ENCODE measurements around the gene RNGTT. TPM values are rescaled to one million over a fixed set of nuclear protein-coding genes. Genes with fewer than 3 reads are reported as not detected.

The RNGTT gene
- polyA plus RNA-seq: 1 to 10 TPM; 3.8 to 8.3 (median 4.7) TPM
- long read RNA-seq, donor 1, full-length matches to known transcripts: 1 of 1 reads
- long read RNA-seq, donor 1, partial matches to known transcripts: 0 of 1 reads
- long read RNA-seq, donor 1, other reads (novel, unspliced or antisense): 0 of 1 reads
- long read RNA-seq, donor 2: 0 reads
- long read RNA-seq, donor 3: 0 reads
- long read RNA-seq, donor 4: 0 reads
- long read RNA-seq, donor 5: 0 reads
- long read RNA-seq, donor 6: 0 reads
- long read RNA-seq, donor 7, full-length matches to known transcripts: 2 of 2 reads
- long read RNA-seq, donor 7, partial matches to known transcripts: 0 of 2 reads
- long read RNA-seq, donor 7, other reads (novel, unspliced or antisense): 0 of 2 reads
- long read RNA-seq, donor 8: 0 reads
- long read RNA-seq, donor 9: 0 reads
- long read RNA-seq, donor 10, full-length matches to known transcripts: 3 of 3 reads
- long read RNA-seq, donor 10, partial matches to known transcripts: 0 of 3 reads
- long read RNA-seq, donor 10, other reads (novel, unspliced or antisense): 0 of 3 reads

GRCh38 chr6:88963139-88964090, at the start of gene RNGTT:
TSS of gene RNGTT (minus strand) at chr6:88963618. CDS start at chr6:88963409, 209 bp downstream.
- Histone ChIP-seq H3K4me3 (ENCODE audit: low read depth in 1 of 3, low read length in 3 of 3) (peak within 1 kb of the TSS; percentile 71 to 82 (median 81)), H3K9me3 (ENCODE audit: control insufficient read depth in 2 of 2, insufficient read depth in 1 of 2, low read depth in 1 of 2, low read length in 1 of 2) (peaks cover 0 to 30% of the 10 kb centered on the region in 2 donors), H3K27ac (ENCODE audit: low read depth in 1 of 3, low read length in 2 of 3) (peak within 1 kb of the TSS; percentile 81 to 92 (median 89)), H3K36me3 (ENCODE audit: control insufficient read depth in 3 of 3, insufficient read depth in 2 of 3, low read depth in 1 of 3, low read length in 3 of 3) (no peaks in the 10 kb centered on the region), H3K4me1 (ENCODE audit: control insufficient read depth in 3 of 3, insufficient read depth in 2 of 3, low read depth in 1 of 3, low read length in 2 of 3) (peaks cover 0 to 8% (median 5%) of the 10 kb centered on the region in 3 donors), H3K27me3 (ENCODE audit: control insufficient read depth in 3 of 3, insufficient read depth in 3 of 3, low read length in 3 of 3) (no peaks in the 10 kb centered on the region)
- 0 to 1% (median 0%) methylated on average over 74 of the region's 74 CpGs for WGBS, 3 donors
- DNase-seq (peak; percentile 99), FAIRE-seq (no peak)

GRCh38 chr6:89011436-89011835, 48.0 kb upstream of the RNGTT start:
- WGBS, 3 donors: 96 to 100% (median 99%) methylated on average over 2 of the region's 2 CpGs
- no peak for FAIRE-seq

DNA sequence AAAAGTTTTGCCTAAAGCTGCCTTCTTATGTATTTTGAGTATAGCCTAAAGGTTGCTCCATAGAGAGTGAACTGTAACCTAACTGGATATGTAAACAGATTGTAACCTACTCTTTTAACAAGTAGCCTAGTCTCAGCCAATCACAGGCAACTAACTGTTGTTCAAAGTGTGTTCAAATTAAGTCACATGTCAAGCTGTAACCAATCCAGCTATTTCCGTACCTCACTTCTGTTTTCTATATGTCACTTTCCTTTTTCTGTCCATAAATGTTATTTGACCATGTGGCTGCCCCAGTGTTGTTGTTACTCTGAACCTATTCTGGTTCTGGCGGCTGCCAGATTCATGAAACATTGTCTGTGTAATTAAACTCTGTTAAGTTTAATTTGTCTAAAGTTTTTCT, 47.4 kb upstream of the RNGTT start:
- no peak for FAIRE-seq
- Histone ChIP-seq H3K9me3 (ENCODE audit: control insufficient read depth in 2 of 2, insufficient read depth in 1 of 2, low read depth in 1 of 2, low read length in 1 of 2) (no peaks in the 10 kb centered on the region), H3K27me3 (ENCODE audit: control insufficient read depth in 3 of 3, insufficient read depth in 3 of 3, low read length in 3 of 3) (no peaks in the 10 kb centered on the region), H3K4me1 (ENCODE audit: control insufficient read depth in 3 of 3, insufficient read depth in 2 of 3, low read depth in 1 of 3, low read length in 2 of 3) (peaks cover 5 to 20% (median 6%) of the 10 kb centered on the region in 3 donors), H3K4me3 (ENCODE audit: low read depth in 1 of 3, low read length in 3 of 3) (no peak overlapping the region), H3K36me3 (ENCODE audit: control insufficient read depth in 3 of 3, insufficient read depth in 2 of 3, low read depth in 1 of 3, low read length in 3 of 3) (peaks cover 0 to 2% (median 0%) of the 10 kb centered on the region in 3 donors), H3K27ac (ENCODE audit: low read depth in 1 of 3, low read length in 2 of 3) (no peak overlapping the region)
- DNase-seq: no peak
- WGBS, 3 donors: 74 to 89% (median 74%) methylated on average over 2 of the region's 2 CpGs

More at GRCh38 chr6:89011436-89011835, 48.0 kb upstream of the RNGTT start:
- DNase-seq: no peak
- Histone ChIP-seq H3K4me1 (ENCODE audit: control insufficient read depth in 3 of 3, insufficient read depth in 2 of 3, low read depth in 1 of 3, low read length in 2 of 3) (peaks cover 5 to 20% (median 6%) of the 10 kb centered on the region in 3 donors), H3K4me3 (ENCODE audit: low read depth in 1 of 3, low read length in 3 of 3) (no peak overlapping the region), H3K36me3 (ENCODE audit: control insufficient read depth in 3 of 3, insufficient read depth in 2 of 3, low read depth in 1 of 3, low read length in 3 of 3) (peaks cover 0 to 2% (median 0%) of the 10 kb centered on the region in 3 donors), H3K9me3 (ENCODE audit: control insufficient read depth in 2 of 2, insufficient read depth in 1 of 2, low read depth in 1 of 2, low read length in 1 of 2) (no peaks in the 10 kb centered on the region), H3K27ac (ENCODE audit: low read depth in 1 of 3, low read length in 2 of 3) (no peak overlapping the region), H3K27me3 (ENCODE audit: control insufficient read depth in 3 of 3, insufficient read depth in 3 of 3, low read length in 3 of 3) (no peaks in the 10 kb centered on the region)

GRCh38 chr6:89009624-89010059, 46.2 kb upstream of the RNGTT start:
- Histone ChIP-seq H3K9me3 (ENCODE audit: control insufficient read depth in 2 of 2, insufficient read depth in 1 of 2, low read depth in 1 of 2, low read length in 1 of 2) (no peaks in the 10 kb centered on the region), H3K27me3 (ENCODE audit: control insufficient read depth in 3 of 3, insufficient read depth in 3 of 3, low read length in 3 of 3) (no peaks in the 10 kb centered on the region), H3K4me3 (ENCODE audit: low read depth in 1 of 3, low read length in 3 of 3) (no peak overlapping the region), H3K36me3 (ENCODE audit: control insufficient read depth in 3 of 3, insufficient read depth in 2 of 3, low read depth in 1 of 3, low read length in 3 of 3) (peaks cover 0 to 2% (median 0%) of the 10 kb centered on the region in 3 donors), H3K4me1 (ENCODE audit: control insufficient read depth in 3 of 3, insufficient read depth in 2 of 3, low read depth in 1 of 3, low read length in 2 of 3) (peaks cover 5 to 20% (median 6%) of the 10 kb centered on the region in 3 donors), H3K27ac (ENCODE audit: low read depth in 1 of 3, low read length in 2 of 3) (no peak overlapping the region)
- no peak for DNase-seq
- no peak for FAIRE-seq
- WGBS, 3 donors: 78 to 84% (median 83%) methylated on average over 5 of the region's 5 CpGs

- no peaks in the 10 kb centered on the region for H3K9me3 ChIP-seq (ENCODE audit: control insufficient read depth in 2 of 2, insufficient read depth in 1 of 2, low read depth in 1 of 2, low read length in 1 of 2)
- H3K27ac ChIP-seq (ENCODE audit: low read depth in 1 of 3, low read length in 2 of 3): no peak overlapping the region
- H3K36me3 ChIP-seq (ENCODE audit: control insufficient read depth in 3 of 3, insufficient read depth in 2 of 3, low read depth in 1 of 3, low read length in 3 of 3): peaks cover 0 to 2% (median 0%) of the 10 kb centered on the region in 3 donors
- H3K4me3 ChIP-seq (ENCODE audit: low read depth in 1 of 3, low read length in 3 of 3): no peak overlapping the region
- no peaks in the 10 kb centered on the region for H3K27me3 ChIP-seq (ENCODE audit: control insufficient read depth in 3 of 3, insufficient read depth in 3 of 3, low read length in 3 of 3)
- WGBS, 3 donors: 82 to 88% (median 83%) methylated on average over 5 of the region's 5 CpGs
- DNase-seq: no peak
- H3K4me1 ChIP-seq (ENCODE audit: control insufficient read depth in 3 of 3, insufficient read depth in 2 of 3, low read depth in 1 of 3, low read length in 2 of 3): peaks cover 5 to 20% (median 6%) of the 10 kb centered on the region in 3 donors
- FAIRE-seq: no peak
Observed at GRCh38 chr6:89008815-89009374, 45.5 kb upstream of the RNGTT start.

DNA sequence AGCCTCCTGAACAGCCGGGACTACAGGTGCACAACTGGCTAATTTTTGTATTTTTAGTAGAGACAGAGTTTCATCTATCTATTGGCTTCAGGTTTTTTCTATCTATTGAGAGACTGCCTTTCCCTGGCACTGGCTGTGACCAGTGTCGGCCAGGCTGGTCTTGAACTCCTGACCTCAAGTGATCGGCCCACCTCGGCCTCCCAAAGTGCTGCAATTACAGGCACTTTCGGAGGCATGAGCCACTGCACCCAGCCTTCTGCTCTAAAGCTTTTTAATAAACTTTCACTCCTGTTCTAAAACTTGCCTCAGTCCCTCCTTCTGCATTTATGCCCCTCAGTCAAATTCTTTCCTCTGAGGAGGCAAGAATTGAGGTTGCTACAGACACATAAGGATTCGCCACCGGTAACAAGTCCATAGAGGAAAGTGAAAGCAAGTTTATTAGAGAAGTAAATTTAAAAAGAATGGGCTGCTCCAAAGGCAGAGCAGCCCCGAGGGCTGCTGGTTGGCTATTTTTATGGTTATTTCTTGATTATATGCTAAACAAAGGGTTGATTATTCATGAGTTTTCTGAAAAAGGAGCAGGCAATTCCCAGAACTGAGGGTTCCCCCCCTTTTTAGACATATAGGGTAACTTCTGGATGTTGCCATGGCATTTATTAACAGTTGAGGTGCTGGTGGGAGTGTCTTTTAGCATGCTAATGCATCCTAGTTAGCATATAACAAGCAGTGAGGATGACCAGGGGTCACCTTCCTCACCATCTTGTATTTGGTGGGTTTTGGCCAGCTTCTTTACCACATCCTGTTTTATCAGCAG, 44.8 kb upstream of the RNGTT start:
- Histone ChIP-seq H3K4me3 (ENCODE audit: low read depth in 1 of 3, low read length in 3 of 3) (no peak overlapping the region), H3K4me1 (ENCODE audit: control insufficient read depth in 3 of 3, insufficient read depth in 2 of 3, low read depth in 1 of 3, low read length in 2 of 3) (peaks cover 5 to 13% (median 6%) of the 10 kb centered on the region in 3 donors), H3K27ac (ENCODE audit: low read depth in 1 of 3, low read length in 2 of 3) (no peak overlapping the region), H3K9me3 (ENCODE audit: control insufficient read depth in 2 of 2, insufficient read depth in 1 of 2, low read depth in 1 of 2, low read length in 1 of 2) (no peaks in the 10 kb centered on the region), H3K36me3 (ENCODE audit: control insufficient read depth in 3 of 3, insufficient read depth in 2 of 3, low read depth in 1 of 3, low read length in 3 of 3) (peaks cover 0 to 2% (median 0%) of the 10 kb centered on the region in 3 donors), H3K27me3 (ENCODE audit: control insufficient read depth in 3 of 3, insufficient read depth in 3 of 3, low read length in 3 of 3) (no peaks in the 10 kb centered on the region)
- 30 to 45% (median 43%) methylated on average over 8 of the region's 8 CpGs for WGBS, 3 donors
- no peak for FAIRE-seq
- DNase-seq: peak in 1 of 2 donors; percentile 16

GRCh38 chr6:89007209-89008000, 44.0 kb upstream of the RNGTT start:
- Histone ChIP-seq H3K36me3 (ENCODE audit: control insufficient read depth in 3 of 3, insufficient read depth in 2 of 3, low read depth in 1 of 3, low read length in 3 of 3) (no peaks in the 10 kb centered on the region), H3K9me3 (ENCODE audit: control insufficient read depth in 2 of 2, insufficient read depth in 1 of 2, low read depth in 1 of 2, low read length in 1 of 2) (no peaks in the 10 kb centered on the region), H3K27me3 (ENCODE audit: control insufficient read depth in 3 of 3, insufficient read depth in 3 of 3, low read length in 3 of 3) (no peaks in the 10 kb centered on the region), H3K4me3 (ENCODE audit: low read depth in 1 of 3, low read length in 3 of 3) (no peak overlapping the region), H3K27ac (ENCODE audit: low read depth in 1 of 3, low read length in 2 of 3) (no peak overlapping the region), H3K4me1 (ENCODE audit: control insufficient read depth in 3 of 3, insufficient read depth in 2 of 3, low read depth in 1 of 3, low read length in 2 of 3) (peaks cover 5 to 8% (median 6%) of the 10 kb centered on the region in 3 donors)
- peak in 1 of 2 donors; percentile 54 for DNase-seq
- 56 to 58% (median 57%) methylated on average over 15 of the region's 15 CpGs for WGBS, 3 donors
- no peak for FAIRE-seq

Data from small intestine (tissue), 16 donors.